Lung (tissue), 12 donors: ENCODE measurements around the gene AFG1L. TPM values are rescaled to one million over a fixed set of nuclear protein-coding genes. Genes with fewer than 3 reads are reported as not detected.

ENCODE experiments used
- ATAC-seq: fragments of 200-7000 bp; cut with Tn5 transposase; one replicate; pipeline ENCODE4 v1.9.1; 2020; ENCODE audit warnings: moderate number of reproducible peaks; ENCODE audit not compliant: insufficient read depth, low FRiP score
- DNase-seq, 3 donors: peaks; one replicate each; pipeline ENCODE4 v3.0.0-alpha.2; 2013 to 2017
- H3K27ac ChIP-seq, 2 donors: one replicate each; pipeline ENCODE4 v1.5.1; 2013; ENCODE audit warnings: mild to moderate bottlenecking in 2 of 2, moderate library complexity in 2 of 2, control low read depth in 1 of 2, inconsistent platforms in 1 of 2, low read depth in 1 of 2, low read length in 1 of 2
- H3K27me3 ChIP-seq, 3 donors: one replicate each; pipeline ENCODE4 v1.5.1; 2013; ENCODE audit warnings: low read length in 2 of 3; ENCODE audit not compliant: control insufficient read depth in 3 of 3, insufficient read depth in 3 of 3
- H3K36me3 ChIP-seq, 4 donors: one replicate each; pipeline ENCODE4 v1.5.1; 2013; ENCODE audit warnings: low read length in 4 of 4, mild to moderate bottlenecking in 1 of 4, moderate library complexity in 1 of 4; ENCODE audit not compliant: control insufficient read depth in 4 of 4, insufficient read depth in 4 of 4
- H3K4me1 ChIP-seq, 5 donors: one replicate each; pipeline ENCODE4 v1.5.1; 2013; ENCODE audit warnings: low read length in 5 of 5, mild to moderate bottlenecking in 2 of 5, moderate library complexity in 1 of 5; ENCODE audit not compliant: control insufficient read depth in 5 of 5, insufficient read depth in 5 of 5
- H3K4me3 ChIP-seq: one replicate; pipeline ENCODE4 v1.5.1; 2013; ENCODE audit warnings: mild to moderate bottlenecking, control low read depth, moderate library complexity
- H3K9ac ChIP-seq, 2 donors: one replicate each; pipeline ENCODE4 v1.5.1; 2013; ENCODE audit warnings: low read length in 2 of 2, control low read depth in 1 of 2; ENCODE audit not compliant: insufficient read depth in 1 of 2
- H3K9me3 ChIP-seq, 4 donors: one replicate each; pipeline ENCODE4 v1.5.1; 2013; ENCODE audit warnings: low read length in 3 of 4, mild to moderate bottlenecking in 1 of 4, moderate library complexity in 1 of 4; ENCODE audit not compliant: control insufficient read depth in 4 of 4, insufficient read depth in 3 of 4
- CTCF ChIP-seq: IDR thresholded peaks from 2 replicates; pipeline ENCODE4 v1.5.1; 2012; ENCODE audit warnings: mild to moderate bottlenecking; ENCODE audit errors: control extremely low read depth, extremely low read depth
- WGBS, 2 donors: extraction: QIAGEN DNeasy Blood & Tissue Kit; methylation state at CpG; one replicate each; pipeline ENCODE4 v1.1.7; 2013; 5-methylcytosine and 5-hydroxymethylcytosine counted together
- polyA plus RNA-seq, 2 donors: library from polyadenylated mRNA; stranded (reverse); fragments of 200-250 nt; gene quantifications; one replicate each; pipeline ENCODE4 v1.2.1, GENCODE V29; 2013
- total RNA-seq, 2 donors: library from RNA; depleted of rRNA in 1 of 2; stranded (reverse); fragments of >200 nt in 1 of 2; gene quantifications; one replicate each; pipeline ENCODE4 v1.2.1, GENCODE V29; 2014 to 2021
- donor health status: control.
- donor health status: control.
- donor health status: Bipolar disorder and iron deficiency.
- donor health status: healthy.
- donor health status: DM: yes; HTN: yes; CAD: no.

AFG1L gene
- total and polyA plus RNA-seq, 4 donors = 2.0 to 9.5 (median 5.5) TPM

DNA sequence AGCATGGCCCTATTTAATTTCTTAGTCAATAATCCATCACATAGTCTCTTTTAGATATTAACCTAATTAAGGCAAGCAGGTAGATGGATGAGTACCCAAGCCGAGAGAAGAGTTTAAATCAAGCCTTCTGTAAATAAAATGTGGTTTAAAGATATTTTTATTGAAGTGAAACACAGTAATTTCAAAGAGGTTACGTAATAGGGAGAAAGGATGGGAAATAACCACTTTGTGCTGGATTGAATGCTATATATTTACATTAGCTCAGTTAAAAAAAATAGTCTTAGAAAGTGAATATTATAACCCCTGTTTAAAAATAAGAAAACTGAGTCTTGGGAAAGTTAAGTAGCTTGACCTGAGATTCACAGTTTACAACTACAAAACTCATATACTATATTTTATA is 228.8 kb downstream of the AFG1L start:
- WGBS, 2 donors = 73% methylated on average over 2 of the region's 2 CpGs
- ATAC-seq (no peak), DNase-seq (no peak)
- H3K4me3 ChIP-seq = no peak overlapping the region
- TF ChIP-seq CTCF = no peak
- peaks cover 0 to 8% (median 3%) of the 10 kb centered on the region in 4 donors for H3K36me3 ChIP-seq
- no peaks in the 10 kb centered on the region for H3K9me3 ChIP-seq
- no peak overlapping the region for H3K27ac ChIP-seq
- H3K4me1 ChIP-seq = no peaks in the 10 kb centered on the region
- no peaks in the 10 kb centered on the region for H3K27me3 ChIP-seq
- H3K9ac ChIP-seq = no peak overlapping the region

DNA sequence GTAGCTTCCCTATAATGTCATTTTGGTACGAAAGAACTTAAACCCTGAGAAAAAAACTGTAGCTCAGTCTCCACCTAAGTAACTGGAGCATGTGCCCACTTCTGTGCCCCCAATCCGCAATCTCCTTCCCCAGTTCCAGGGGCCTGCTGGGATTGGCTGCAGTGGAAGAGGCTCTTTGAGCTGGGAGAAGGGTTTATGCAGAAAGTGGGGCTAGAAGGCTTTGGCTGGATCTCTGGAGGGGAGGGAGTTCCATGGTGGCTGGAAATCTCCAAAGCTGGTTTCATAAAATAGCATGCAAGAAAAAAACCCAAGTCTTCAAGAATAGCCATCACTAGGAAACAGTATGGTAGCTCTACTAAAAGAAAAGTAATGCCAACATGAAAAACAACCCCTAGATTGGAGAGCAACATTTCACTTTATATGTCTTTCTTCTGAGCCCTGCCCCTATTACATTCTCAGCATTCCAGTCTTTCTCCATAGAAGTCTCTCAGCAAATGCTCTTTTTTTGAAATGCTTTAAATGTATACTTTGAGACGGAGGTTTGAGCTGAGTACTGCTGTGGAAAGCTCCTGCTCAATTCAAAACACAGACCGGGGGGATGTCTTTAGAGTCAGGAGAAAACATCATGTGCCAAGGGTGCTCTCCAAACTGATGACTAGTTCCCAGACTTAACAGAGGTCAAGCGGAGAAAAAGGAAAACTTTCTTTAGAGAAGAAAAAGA is 229.8 kb downstream of the AFG1L start:
- H3K27me3 ChIP-seq = no peaks in the 10 kb centered on the region
- WGBS, 2 donors = 86% methylated on average over 5 of the region's 5 CpGs

GRCh38 chr6:108526739-108527174 is 231.9 kb downstream of the AFG1L start:
- ATAC-seq = no peak
- Histone ChIP-seq H3K36me3 (no peaks in the 10 kb centered on the region), H3K9me3 (no peaks in the 10 kb centered on the region), H3K4me3 (no peak overlapping the region), H3K27ac (no peak overlapping the region), H3K9ac (no peak overlapping the region), H3K27me3 (no peaks in the 10 kb centered on the region), H3K4me1 (no peaks in the 10 kb centered on the region)
- TF ChIP-seq CTCF = peak; percentile 62
- 78 to 80% methylated on average over 7 of the region's 7 CpGs for WGBS, 2 donors
- peak in 2 of 3 donors; percentile 59 to 70 for DNase-seq

More for the DNA sequence above, 229.8 kb downstream of the AFG1L start:
- H3K4me1 ChIP-seq = no peaks in the 10 kb centered on the region
- no peak for TF ChIP-seq CTCF
- no peak overlapping the region for H3K4me3 ChIP-seq
- ATAC-seq = no peak
- H3K9me3 ChIP-seq = no peaks in the 10 kb centered on the region
- DNase-seq = peak in 2 of 3 donors; percentile 24 to 40
- H3K27ac ChIP-seq = no peak overlapping the region
- H3K9ac ChIP-seq = no peak overlapping the region
- peaks cover 0 to 8% (median 3%) of the 10 kb centered on the region in 4 donors for H3K36me3 ChIP-seq
